GM21423 (cell line): ENCODE results near the gene ELFN1.

Experiments
- ATAC-seq: cut with Tn5 transposase; IDR thresholded peaks from one replicate; pipeline ENCODE4 v1.9.1; 2021; ENCODE audit warnings: mild to moderate bottlenecking, moderate library complexity; ENCODE audit not compliant: unreplicated experiment

ELFN1 gene

GRCh38 chr7:1669954-1670893 is at the start of gene ELFN1:
TSS of gene ELFN1 (plus strand) at chr7:1670277. CDS start at chr7:1744597, 74,320 bp downstream.
- no peak for ATAC-seq

- no peak for ATAC-seq
Measured at GRCh38 chr7:1620835-1621234, 49.2 kb upstream of the ELFN1 start.

GRCh38 chr7:1621718-1622117 is 48.4 kb upstream of the ELFN1 start:
- ATAC-seq: no peak

- ATAC-seq: no peak
Measured at GRCh38 chr7:1622441-1622840, 47.6 kb upstream of the ELFN1 start.

GRCh38 chr7:1623810-1624209 is 46.3 kb upstream of the ELFN1 start:
- no peak for ATAC-seq

- ATAC-seq: no peak
Measured at GRCh38 chr7:1624999-1625927, 44.8 kb upstream of the ELFN1 start.

- no peak for ATAC-seq
Measured at GRCh38 chr7:1626769-1627168, 43.3 kb upstream of the ELFN1 start.

GRCh38 chr7:1630700-1631336 is 39.3 kb upstream of the ELFN1 start:
- ATAC-seq: no peak

- ATAC-seq: no peak
Measured at GRCh38 chr7:1631678-1632077, 38.4 kb upstream of the ELFN1 start.

GRCh38 chr7:1632506-1632905 is 37.6 kb upstream of the ELFN1 start:
- ATAC-seq: no peak

GRCh38 chr7:1632916-1633785 is 36.9 kb upstream of the ELFN1 start:
- no peak for ATAC-seq

GRCh38 chr7:1635401-1635800 is 34.7 kb upstream of the ELFN1 start:
- ATAC-seq: no peak

GRCh38 chr7:1637155-1637554 is 32.9 kb upstream of the ELFN1 start:
- no peak for ATAC-seq

- no peak for ATAC-seq
Measured at GRCh38 chr7:1638215-1638661, 31.8 kb upstream of the ELFN1 start.

- ATAC-seq: no peak
Measured at GRCh38 chr7:1639071-1639470, 31.0 kb upstream of the ELFN1 start.

GRCh38 chr7:1639532-1640175 is 30.4 kb upstream of the ELFN1 start:
- no peak for ATAC-seq

- ATAC-seq: no peak
Measured at GRCh38 chr7:1640376-1641172, 29.5 kb upstream of the ELFN1 start.

- ATAC-seq: no peak
Measured at GRCh38 chr7:1641173-1641572, 28.9 kb upstream of the ELFN1 start.
